Activated CD8-positive, alpha-beta memory T cell treated with anti-CD3 and anti-CD28 coated beads, Interleukin-2, amount 50 U/mL, for 1 hour (primary cell): ENCODE results near the gene ZACN.
"Not testable (repeated sequence)": the region's sequence is repeated elsewhere in the genome, so short reads cannot be mapped to it uniquely, and the experiment has no call there.

Experiments used
- DNase-seq: peaks from one replicate; pipeline ENCODE4 v3.0.0-alpha.2; 2020; ENCODE audit errors: extremely low read depth

Gene ZACN

DNA sequence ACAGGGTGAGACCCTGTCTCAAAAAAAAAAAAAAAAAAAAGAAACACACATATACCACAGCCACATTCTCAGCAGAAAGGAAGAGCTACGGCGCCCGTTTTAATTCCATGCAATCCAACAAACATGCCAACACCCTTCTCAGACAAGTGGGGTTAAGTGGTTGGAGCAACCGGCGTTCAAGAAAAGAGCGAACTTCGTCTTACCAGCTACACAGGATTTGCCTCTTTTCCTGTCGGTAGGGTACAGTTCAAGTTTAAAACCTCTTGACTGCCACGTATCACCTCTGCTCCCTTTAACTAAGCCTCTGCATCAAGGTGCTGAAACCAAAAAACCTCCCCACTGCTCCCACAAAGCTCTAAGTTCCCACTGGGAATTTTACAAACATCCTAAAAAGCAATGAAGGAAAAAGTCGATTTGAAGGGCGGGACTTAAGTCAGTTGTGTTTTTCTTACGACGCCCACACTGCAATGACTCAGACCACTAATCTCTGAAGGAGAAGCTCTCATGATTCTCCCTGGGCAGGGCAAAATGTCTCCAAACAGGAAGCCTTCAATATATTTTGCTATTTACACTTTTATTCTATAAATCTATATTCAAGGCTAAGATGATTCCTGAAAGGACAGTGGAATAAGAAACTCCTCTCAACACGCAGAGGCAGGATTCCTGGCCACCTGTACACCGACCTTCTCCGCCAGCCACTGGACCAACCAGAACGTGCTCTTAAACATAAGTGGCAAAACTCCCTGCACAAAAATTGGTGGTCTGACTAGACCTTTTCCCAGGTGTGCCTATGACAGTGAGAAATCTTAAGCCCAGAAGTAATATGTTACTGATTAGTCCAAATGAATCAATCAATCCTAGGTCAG, 25.5 kb upstream of the ZACN start:
- no peak for DNase-seq

DNA sequence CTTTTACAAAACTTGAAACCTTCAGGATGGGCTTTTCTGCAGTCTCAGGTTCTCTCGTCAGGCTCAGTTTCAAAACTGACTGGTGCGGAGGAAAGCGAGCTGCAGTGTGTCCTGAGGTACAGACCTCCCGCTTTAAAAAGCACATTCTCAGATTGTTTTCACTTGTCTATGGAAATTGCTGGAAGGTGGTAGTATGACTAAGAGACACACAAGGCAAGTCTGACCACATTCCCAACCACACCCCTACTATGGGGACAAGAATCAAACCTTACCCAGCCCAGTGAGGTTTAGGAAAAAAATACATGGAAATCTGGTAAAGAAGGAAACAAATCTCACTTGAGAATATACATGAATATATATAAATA, 24.9 kb upstream of the ZACN start:
- DNase-seq = no peak

DNA sequence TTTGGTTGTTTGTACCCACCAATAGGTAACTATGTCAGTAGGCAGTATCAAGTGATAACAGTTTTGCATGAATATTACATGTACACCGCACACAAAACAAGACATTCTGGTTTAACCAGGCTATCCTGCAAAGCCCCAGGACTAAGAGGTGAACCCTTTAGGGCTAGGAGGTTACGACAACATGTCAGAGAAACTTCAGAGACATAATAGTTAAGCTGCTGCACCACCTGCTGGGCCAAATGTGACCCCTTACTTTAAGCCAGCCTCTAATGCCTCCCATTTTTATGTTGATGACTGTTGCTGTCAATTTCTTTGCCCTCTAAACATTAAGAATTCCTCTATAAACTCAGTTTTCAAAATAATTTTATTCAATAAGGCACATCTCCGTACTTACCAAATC, 22.1 kb upstream of the ZACN start:
- DNase-seq = no peak

GRCh38 chr17:76058264-76058663, 20.7 kb upstream of the ZACN start:
- not testable (repeated sequence) for DNase-seq

- no peak for DNase-seq
These were observed 15.0 kb upstream of the ZACN start for GRCh38 chr17:76063875-76064546.

- no peak for DNase-seq
These were observed 13.2 kb upstream of the ZACN start for GRCh38 chr17:76065775-76066174.

- no peak for DNase-seq
These were observed 7.3 kb upstream of the ZACN start for GRCh38 chr17:76071531-76072147.

DNA sequence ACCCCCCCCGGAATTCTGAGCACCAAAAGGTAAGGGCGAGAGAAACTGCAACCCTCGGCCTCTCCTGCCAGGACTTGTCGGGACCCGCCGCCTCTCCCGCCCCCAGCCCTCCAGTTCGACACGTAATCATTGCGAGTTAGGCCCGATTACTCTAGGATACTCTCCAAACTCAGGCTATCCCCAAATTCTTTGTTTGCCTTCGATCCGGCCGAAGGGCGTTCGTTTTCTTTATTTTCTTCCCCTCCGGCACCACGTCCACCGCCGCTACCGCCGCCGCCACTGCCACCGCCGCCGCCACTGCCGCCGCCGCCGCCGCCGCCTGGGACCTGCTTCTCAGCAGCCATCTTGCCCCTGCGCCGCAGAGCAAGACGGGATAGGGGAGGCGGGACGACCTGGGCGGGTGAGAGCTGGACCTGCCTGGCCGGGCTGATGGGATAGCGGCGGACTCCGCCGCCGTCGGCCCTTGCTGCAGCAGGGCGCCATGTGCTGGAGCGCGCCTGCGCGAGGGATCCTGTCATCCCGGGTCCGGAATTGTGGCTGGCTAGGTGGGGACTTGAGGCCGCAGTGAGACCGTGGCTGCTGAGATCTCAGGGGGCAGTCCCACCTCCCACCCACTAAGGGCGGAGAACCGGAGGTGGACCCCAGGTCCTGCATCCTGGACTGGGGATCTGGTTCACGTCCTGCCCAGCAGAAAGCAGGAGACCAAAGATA, 6.7 kb upstream of the ZACN start, which contains the start of gene SRP68:
Gene SRP68 (minus strand): TSS at position 370 of the 711 bp plus-strand sequence. CDS start 26 bp downstream, at position 344.
- peak; percentile 58 for DNase-seq

DNA sequence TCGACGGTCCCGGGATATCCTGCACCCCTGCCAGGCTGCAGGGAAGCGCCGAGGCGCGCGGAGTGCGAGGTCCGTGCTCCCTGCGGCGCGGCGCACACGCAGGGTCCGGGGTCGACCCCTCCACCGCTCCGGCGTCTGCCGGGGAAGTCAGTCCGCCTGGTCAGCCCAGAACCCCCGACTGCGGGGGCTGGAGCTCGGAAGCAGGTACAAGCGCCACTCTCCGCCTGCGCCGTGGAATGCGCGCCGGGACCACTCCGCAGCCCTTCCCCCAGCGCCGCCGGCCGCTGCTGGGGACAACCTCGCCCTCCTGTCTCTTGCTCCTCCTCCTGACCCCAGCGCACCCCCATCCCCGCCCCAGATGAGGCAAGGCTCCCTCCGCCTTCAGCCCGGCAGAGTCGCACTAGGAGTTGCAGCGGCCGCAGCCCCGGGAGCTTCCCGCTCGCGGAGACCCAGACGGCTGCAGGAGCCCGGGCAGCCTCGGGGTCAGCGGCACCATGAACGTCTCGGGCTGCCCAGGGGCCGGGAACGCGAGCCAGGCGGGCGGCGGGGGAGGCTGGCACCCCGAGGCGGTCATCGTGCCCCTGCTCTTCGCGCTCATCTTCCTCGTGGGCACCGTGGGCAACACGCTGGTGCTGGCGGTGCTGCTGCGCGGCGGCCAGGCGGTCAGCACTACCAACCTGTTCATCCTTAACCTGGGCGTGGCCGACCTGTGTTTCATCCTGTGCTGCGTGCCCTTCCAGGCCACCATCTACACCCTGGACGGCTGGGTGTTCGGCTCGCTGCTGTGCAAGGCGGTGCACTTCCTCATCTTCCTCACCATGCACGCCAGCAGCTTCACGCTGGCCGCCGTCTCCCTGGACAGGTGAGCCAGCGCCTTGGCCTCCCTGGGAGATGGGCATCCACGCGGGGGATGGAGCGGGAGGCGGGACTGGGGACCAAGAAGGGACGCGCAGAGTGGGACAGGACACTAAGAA, 4.3 kb upstream of the ZACN start, which contains the start of gene GALR2:
Gene GALR2 (plus strand): TSS at position 392 of the 974 bp plus-strand sequence. CDS start 103 bp downstream, at position 495.
- DNase-seq = no peak

DNA sequence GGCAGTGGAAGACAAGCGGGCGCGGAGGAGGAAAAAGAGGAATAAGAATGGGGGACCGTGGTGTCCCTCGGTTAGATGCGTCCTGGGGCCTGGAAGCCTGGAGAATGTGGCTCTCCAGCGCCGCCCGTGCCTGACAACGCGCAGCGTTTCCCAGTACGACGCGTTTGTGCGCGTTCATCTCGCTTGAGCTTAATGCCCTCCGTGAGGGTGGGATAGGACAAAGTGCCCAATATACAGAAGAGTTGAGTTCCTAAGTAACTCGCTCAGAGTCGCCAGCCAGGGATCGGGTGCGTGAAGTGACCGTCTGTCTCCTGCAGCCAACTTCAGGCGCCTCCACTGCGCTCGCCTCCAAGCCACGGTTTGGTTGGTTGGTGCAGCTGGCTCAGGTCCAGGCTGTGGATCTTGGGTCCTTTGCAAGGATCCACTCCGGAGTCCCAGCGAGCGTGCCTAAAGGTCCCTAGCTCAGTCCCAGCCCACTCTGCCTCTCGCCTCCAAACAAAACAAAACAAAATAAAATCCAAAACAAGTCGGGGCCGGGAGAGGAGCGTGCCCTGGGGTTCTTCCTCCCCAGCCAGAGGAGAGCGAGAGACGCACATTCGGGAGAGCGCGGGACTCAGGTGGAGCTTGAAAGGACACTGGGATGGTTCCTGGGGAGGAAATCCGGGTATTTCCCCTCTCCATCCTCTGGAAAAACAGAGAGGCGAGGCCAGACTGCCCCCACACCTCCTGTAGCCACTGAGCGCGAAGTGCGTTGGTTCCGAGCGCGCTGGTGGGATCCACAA, 3.4 kb upstream of the ZACN start:
- no peak for DNase-seq

- DNase-seq = no peak
These were observed 2.7 kb upstream of the ZACN start for GRCh38 chr17:76076146-76076764.

- DNase-seq = no peak
These were observed 2.0 kb upstream of the ZACN start for GRCh38 chr17:76076765-76077583.

DNA sequence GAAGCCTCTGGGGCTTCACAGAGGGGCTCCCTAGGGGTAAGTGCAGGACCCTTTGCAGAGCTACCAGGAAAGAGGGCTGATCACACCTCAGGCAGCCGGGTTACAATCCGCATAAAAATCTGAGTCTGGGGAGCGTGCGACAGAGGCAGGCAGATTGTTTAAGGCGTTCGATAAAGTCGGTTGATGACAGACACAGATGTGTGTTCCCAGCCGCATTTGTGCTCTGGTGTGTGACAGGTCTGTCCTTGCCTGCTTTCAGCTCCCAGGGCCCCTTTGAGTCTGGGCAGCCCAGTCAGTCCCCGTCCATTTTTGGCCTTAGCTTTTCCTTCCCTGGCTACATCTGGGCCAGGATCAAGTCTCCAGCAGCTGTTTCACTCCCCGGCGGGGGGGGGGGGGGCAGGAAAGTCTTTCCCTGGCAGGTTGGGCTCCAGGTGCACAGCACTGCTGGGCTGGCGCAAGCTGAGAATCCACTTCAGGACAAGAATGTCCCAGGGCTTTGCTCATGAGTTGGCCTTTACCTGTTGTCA, 1.3 kb upstream of the ZACN start:
- DNase-seq = no peak

DNA sequence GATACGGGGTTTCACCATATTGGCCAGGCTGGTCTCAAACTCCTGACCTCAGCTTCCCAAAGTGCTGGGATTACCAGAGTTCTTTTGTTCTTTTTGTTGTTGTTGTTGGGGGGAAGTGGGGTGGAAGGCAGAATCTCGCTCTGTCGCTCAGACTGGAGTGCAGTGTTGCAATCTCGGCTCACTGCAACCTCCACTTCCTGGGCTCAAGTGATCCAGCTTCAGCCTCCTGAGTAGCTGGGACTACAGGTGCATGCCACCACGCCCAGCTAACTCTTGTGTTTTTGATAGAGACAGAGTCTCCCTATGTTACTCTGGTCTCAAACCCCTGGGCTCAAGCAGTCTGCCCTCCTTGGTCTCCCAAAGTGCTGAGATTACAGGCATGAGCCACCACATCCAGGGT, 612 bp upstream of the ZACN start:
- DNase-seq = not testable (repeated sequence)

- DNase-seq = no peak
These were observed 563 bp downstream of the ZACN start for GRCh38 chr17:76079535-76079955.

- no peak for DNase-seq
These were observed 1.2 kb downstream of the ZACN start for GRCh38 chr17:76079956-76080767.

GRCh38 chr17:76080768-76081287, 1.8 kb downstream of the ZACN start:
- DNase-seq = no peak
